Effector memory CD4-positive, alpha-beta T cell (primary cell): ENCODE data around the gene UVSSA.

ENCODE experiments used
- DNase-seq, 3 donors: peaks; one replicate each; pipeline ENCODE4 v3.0.0-alpha.2; 2020
- H3K27ac ChIP-seq: 2 replicates; pipeline ENCODE4 v1.7.0; 2013; ENCODE audit warnings: mild to moderate bottlenecking, low read length, moderate library complexity; ENCODE audit not compliant: insufficient read depth, poor library complexity, severe bottlenecking
- H3K27me3 ChIP-seq: replicated peaks from 2 replicates; pipeline ENCODE4 v1.7.0; 2013; ENCODE audit warnings: mild to moderate bottlenecking, low read length; ENCODE audit not compliant: insufficient read depth, control insufficient read depth, poor library complexity, severe bottlenecking
- H3K36me3 ChIP-seq: 2 replicates; pipeline ENCODE4 v1.7.0; 2013; ENCODE audit warnings: mild to moderate bottlenecking, low read length, moderate library complexity; ENCODE audit not compliant: control insufficient read depth, insufficient read depth
- H3K4me1 ChIP-seq: 2 replicates; pipeline ENCODE4 v1.7.0; 2013; ENCODE audit warnings: low read length, mild to moderate bottlenecking; ENCODE audit not compliant: control insufficient read depth, insufficient read depth, poor library complexity, severe bottlenecking
- H3K4me3 ChIP-seq: 2 replicates; pipeline ENCODE4 v1.7.0; 2013; ENCODE audit warnings: low read length, low read depth, mild to moderate bottlenecking; ENCODE audit not compliant: insufficient read depth, poor library complexity, severe bottlenecking
- H3K9me3 ChIP-seq: 2 replicates; pipeline ENCODE4 v1.7.0; 2013; ENCODE audit warnings: mild to moderate bottlenecking, low read length, moderate library complexity; ENCODE audit not compliant: control insufficient read depth

The UVSSA gene

DNA sequence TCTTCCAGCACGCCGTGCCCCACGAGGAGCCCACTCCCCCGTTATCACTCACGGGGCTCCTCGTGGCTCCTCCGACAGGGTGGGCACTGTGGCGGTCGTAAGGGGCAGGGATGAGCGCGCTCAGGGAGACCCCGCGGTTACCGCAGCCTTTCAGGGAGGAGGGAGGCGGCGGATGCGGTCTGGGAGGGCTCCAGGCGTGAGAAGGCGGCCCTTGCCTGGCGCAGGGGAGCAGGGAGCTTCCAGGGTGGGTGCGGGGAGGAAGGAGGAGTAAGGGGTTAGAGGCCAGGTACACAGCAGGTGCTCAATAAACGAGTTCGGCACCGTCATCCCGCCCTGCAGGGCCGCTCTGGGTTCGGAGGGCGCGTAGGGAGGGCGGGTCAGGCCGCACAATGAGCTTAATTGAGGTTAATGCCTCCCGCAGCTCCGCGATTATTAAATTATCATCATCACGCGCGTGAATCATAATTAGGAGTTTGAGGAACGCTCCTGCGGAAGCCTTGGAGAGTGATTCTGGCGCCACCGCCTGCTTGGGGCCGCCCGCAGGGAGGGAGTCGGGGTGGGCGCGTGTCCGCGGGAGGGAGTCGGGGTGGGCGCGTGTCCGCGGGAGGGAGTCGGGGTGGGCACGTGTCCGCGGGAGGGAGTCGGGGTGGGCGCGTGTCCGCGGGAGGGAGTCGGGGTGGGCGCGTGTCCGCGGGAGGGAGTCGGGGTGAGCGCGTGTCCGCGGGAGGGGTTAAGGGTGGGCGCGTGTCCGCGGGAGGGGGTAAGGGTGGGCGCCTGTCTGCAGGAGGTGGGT lies 66.9 kb downstream of the UVSSA start:
- H3K27me3 ChIP-seq = peaks cover 43% of the 10 kb centered on the region
- H3K27ac ChIP-seq = no peak overlapping the region

DNA sequence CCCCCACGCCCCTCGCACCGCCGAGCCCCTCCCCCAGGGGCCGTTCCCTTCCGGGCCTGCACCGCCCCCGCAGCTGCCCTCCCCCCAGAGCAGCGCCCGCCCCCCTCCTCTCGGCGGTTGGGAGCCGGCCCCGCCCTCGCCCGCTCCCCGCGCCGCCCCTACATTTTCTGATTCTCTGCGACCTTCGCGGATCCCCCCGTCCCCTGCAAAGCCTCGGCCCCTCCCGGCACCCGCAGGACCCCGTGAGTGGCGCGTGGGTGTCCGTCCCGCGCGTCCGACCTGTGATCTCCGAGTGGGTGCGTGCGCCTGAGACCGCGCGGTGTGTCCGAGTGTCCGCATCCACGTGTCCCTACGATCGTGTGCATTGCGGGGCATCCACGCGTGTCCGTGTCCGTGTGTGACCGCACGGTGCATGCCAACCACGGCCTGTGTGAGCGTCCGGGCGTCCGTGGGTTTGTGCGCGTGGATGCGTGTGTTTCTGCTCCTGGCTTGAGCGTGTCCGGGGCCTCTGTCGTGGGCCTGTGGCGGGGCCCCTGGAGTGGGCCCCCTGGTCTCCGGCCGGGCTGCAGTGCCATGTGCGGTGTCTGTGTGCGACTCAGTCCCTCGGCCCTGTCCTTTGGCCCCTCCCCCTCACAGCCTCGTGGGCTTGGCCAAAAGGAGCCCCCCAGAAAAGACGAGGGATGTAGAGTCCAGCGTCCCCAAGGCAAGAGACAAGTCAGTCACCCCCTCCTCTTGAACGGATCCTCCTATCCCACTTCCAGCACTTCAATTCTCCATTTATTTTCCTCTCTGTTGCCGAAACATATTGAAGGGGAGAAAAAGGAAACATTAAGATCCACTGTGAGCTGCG lies 68.0 kb downstream of the UVSSA start:
- no peaks in the 10 kb centered on the region for H3K9me3 ChIP-seq
- no peak overlapping the region for H3K4me3 ChIP-seq
- no peaks in the 10 kb centered on the region for H3K36me3 ChIP-seq
- H3K4me1 ChIP-seq = no peaks in the 10 kb centered on the region
- no peak overlapping the region for H3K27ac ChIP-seq
- DNase-seq = no peak
- H3K27me3 ChIP-seq = peaks cover 31% of the 10 kb centered on the region

More for the DNA sequence above, 66.9 kb downstream of the UVSSA start:
- H3K9me3 ChIP-seq = no peaks in the 10 kb centered on the region
- DNase-seq = no peak
- no peaks in the 10 kb centered on the region for H3K36me3 ChIP-seq
- H3K4me3 ChIP-seq = no peak overlapping the region
- no peaks in the 10 kb centered on the region for H3K4me1 ChIP-seq

DNA sequence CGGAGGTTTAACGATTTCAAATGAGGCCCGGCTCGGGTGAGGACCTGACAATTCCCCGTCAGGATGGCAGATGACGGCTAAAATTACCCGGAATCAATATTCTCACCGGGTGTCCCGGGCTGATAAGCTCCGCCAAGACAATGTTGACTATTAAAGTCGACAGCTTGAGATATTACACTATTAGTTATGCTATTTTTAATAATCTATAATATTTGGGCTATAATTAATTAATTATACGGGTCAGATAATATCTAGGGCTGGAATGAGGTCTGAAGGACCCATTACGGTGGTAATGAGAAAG lies 68.6 kb downstream of the UVSSA start:
- H3K27me3 ChIP-seq = peaks cover 28% of the 10 kb centered on the region
- no peak for DNase-seq

DNA sequence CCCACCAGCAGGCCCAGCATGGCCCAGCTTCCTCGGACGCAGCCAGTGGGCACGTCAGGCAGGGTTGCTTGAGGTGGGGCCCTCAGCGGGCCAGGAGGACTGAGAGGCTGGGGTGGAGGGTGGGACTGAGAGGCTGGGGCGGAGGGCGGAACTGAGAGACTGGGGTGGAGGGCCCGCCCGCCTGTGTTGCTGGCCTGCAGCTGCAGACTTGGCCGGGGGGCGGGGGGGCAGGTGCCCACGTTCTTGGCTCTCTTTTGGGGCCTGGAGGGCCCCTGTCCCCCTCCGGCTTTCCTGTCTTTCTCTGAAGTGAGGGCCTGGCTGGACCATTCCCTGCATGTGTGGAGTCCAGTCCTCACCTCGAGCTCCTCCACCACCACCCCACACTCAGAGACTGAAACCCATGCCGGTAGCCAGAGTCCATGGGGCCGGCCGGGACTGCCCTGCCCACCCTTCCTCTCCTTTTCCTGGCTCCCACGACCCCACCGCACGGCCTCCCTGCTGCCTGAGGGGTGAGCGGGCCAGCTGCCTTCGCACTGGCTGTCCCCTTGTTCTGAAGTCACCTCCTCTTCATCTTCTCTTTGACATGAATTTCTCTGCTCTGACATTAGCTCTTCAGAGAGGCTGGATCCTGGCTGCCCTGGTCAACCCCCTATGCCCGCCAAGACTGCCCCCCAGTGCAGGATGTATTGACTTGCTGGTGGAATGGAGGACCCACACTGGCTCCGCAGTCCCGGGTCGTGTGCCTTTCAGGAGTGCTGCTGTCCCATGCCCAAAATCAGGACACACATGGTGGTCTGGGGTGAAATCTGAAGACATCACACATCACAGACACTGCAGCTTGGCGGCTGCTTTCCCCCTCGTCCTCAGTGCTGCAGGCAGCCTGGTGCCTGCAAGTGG lies 69.3 kb downstream of the UVSSA start:
- Histone ChIP-seq H3K36me3 (no peaks in the 10 kb centered on the region), H3K9me3 (no peaks in the 10 kb centered on the region), H3K27ac (no peak overlapping the region), H3K27me3 (peaks cover 23% of the 10 kb centered on the region), H3K4me3 (no peak overlapping the region), H3K4me1 (no peaks in the 10 kb centered on the region)
- DNase-seq = no peak

More for the DNA sequence above, 68.6 kb downstream of the UVSSA start:
- Histone ChIP-seq H3K4me1 (no peaks in the 10 kb centered on the region), H3K27ac (no peak overlapping the region), H3K36me3 (no peaks in the 10 kb centered on the region), H3K4me3 (no peak overlapping the region), H3K9me3 (no peaks in the 10 kb centered on the region)

DNA sequence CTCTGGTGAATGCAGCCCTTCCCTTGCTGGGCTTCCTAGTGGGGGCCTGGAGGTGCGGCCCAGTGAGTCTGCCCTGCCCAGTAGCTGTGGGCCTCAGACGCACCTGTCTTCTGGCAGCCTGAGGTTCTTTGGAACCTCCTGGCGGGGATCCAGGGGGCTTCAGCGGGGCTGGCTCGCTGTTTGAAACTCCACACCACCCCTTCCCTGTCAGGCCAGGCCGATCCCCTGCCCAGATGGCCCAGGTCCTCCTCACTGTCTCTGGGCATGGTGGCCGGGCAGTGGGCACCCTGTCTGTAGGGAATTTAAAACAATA lies 69.9 kb downstream of the UVSSA start:
- peaks cover 23% of the 10 kb centered on the region for H3K27me3 ChIP-seq
- no peaks in the 10 kb centered on the region for H3K9me3 ChIP-seq
- no peak for DNase-seq
- H3K27ac ChIP-seq = no peak overlapping the region
- H3K4me1 ChIP-seq = no peaks in the 10 kb centered on the region
- no peaks in the 10 kb centered on the region for H3K36me3 ChIP-seq
- no peak overlapping the region for H3K4me3 ChIP-seq

DNA sequence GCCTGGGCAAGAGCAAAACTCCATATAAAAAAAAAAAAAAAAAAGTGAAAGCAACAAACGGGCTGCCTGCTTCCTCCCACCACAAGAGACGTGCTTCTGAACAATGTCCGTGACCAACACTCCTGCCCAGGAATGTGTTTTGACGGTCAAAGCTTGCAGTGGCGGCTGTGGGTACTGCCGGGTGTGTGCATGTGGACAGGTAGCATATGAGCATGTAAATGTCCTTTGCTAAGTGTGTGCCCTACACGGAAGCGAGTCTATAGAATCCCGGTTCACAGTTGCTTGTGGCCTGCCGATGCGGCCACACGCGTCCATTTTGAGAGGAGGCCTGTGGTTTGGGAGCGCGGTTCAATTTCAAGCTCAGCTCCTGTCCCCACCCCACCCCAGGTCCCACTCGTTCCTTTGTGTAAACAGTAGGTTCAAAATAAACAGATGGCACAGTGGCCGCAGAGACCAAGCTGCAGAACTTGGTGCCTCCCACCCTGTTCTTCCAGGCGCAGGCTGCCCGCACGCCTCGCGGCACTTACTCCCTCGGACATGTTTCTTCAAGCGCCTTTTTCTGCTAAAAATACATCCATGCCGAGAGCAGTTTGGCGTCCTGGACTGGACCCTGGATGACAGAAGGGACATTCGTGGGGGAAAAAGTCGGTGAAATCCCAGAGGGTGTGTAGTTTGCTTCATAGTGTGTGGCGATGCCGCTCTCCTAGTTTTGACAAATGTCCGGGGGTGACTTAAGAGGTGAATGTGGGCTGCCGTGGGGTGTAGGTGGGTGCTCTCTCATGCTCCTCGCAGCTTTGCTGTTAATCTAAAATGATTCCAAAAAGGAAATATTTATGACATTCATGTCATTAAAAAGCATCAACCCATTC lies 70.7 kb downstream of the UVSSA start:
- Histone ChIP-seq H3K4me3 (no peak overlapping the region), H3K36me3 (no peaks in the 10 kb centered on the region), H3K4me1 (no peaks in the 10 kb centered on the region), H3K9me3 (no peaks in the 10 kb centered on the region), H3K27me3 (peaks cover 21% of the 10 kb centered on the region), H3K27ac (no peak overlapping the region)
- DNase-seq = no peak

DNA sequence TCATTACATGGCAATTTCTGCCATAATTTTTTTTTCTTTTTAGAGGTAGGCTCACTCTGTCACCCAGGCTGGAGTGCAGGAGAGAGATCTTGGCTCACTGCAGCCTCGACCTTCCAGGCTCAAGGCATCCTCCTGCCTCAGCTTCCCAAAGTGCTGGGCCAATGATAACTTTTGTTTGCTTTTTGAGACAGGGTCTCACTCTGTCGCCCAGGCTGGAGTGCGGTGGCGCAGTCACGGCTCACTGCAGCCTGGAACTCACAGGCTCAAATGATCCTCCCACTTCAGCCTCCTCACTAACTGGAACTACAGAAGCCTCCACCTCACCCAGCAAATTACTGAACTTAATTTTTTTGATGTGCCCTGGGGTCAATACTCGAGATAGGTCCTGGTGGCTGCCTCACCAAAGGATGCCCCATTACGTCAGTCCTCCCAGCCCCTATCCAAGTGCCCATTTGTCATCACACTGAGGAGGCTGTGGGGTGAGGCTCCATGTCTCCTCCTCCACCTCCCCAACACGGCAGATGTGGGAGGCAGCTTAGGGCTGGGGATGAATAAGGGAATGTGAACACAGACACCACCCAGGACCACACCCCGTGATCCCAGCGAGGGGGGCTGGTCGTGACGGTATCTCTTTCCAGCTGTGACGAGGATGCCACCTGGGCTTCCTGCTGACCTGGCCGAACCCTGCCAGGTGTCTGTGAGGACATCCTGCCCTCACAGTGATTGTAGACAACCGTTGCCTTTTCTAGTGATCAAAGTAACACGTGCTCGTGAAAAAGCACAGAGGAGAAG lies 71.7 kb downstream of the UVSSA start:
- Histone ChIP-seq H3K27me3 (peaks cover 15% of the 10 kb centered on the region), H3K4me3 (no peak overlapping the region), H3K4me1 (no peaks in the 10 kb centered on the region), H3K36me3 (no peaks in the 10 kb centered on the region), H3K9me3 (no peaks in the 10 kb centered on the region), H3K27ac (no peak overlapping the region)
- no peak for DNase-seq

DNA sequence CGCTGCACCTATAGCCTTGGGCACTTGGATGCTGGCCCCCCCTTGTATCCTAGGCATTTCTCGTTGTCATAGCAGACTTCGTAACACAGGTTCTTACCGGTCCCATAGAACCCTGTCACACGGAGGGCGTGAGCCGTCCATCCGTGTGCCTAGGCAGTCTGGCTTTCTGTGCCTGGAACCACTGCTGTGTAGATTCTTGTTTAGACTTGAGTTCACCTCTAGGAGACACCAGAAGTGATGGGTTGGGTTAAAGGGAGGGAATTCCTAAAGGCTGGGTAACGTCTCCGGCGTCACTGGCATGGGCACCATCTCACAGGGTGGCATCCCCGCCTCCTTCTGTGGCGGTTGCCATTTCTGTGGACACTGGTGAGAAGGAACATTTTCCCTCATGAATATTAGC lies 72.7 kb downstream of the UVSSA start:
- H3K4me1 ChIP-seq = no peaks in the 10 kb centered on the region
- no peaks in the 10 kb centered on the region for H3K9me3 ChIP-seq
- H3K27ac ChIP-seq = no peak overlapping the region
- H3K36me3 ChIP-seq = no peaks in the 10 kb centered on the region
- H3K27me3 ChIP-seq = peaks cover 12% of the 10 kb centered on the region
- no peak for DNase-seq
- H3K4me3 ChIP-seq = no peak overlapping the region

DNA sequence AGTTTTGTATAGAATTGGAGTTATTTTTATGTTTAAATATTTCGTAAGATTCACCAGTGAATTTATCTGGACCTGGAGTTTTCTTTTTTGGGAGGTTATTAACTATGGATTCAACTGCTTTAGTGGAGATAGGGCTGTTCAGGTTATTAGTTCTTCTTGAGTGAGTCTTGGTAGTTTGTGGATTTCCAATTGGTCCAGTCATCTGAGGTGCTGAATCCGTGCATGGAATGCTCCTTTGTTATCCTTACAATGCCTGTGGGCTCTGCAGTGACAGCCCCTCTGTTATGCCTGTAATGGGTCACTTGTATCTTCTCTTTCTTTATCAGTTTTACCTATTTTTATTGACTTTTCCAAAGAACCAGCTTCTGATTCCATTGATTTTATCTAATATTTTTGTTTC lies 74.6 kb downstream of the UVSSA start:
- Histone ChIP-seq H3K27me3 (no peaks in the 10 kb centered on the region), H3K4me3 (no peak overlapping the region), H3K9me3 (no peaks in the 10 kb centered on the region), H3K36me3 (no peaks in the 10 kb centered on the region), H3K27ac (no peak overlapping the region), H3K4me1 (no peaks in the 10 kb centered on the region)
- no peak for DNase-seq
